HepG2 (cell line): ENCODE measurements around the gene ST14. TPM values are rescaled to one million over a fixed set of nuclear protein-coding genes. Genes with fewer than 3 reads are reported as not detected.

ENCODE experiments used
- ATAC-seq: fragments of 200-7000 bp; cut with Tn5 transposase; 3 replicates; pipeline ENCODE4 v1.9.1; 2020; ENCODE audit warnings: mild to moderate bottlenecking, moderate library complexity
- BruUV-seq: library from RNA; stranded (reverse); fragments of 400-500 nt; replicated peaks from 2 replicates; lab custom pipeline; 2021; lab: Mats Ljungman, UMichigan
- CTCF ChIA-PET: fragments of 300-600 bp; formaldehyde crosslinking; extraction: SDS; loops from one replicate; lab custom pipeline; 2021; ENCODE audit warnings: low total read pairs, inconsistent platforms, low intra/inter-chr PET ratio; lab: Yijun Ruan, JAX
- POLR2A ChIA-PET: fragments of 350-600 bp; sonication (Branson Sonifier 250); formaldehyde crosslinking; loops from one replicate; lab custom pipeline; 2020; ENCODE audit warnings: antibody characterized with exemption, inconsistent platforms; lab: Yijun Ruan, JAX
- DNase-seq: peaks from one replicate; pipeline ENCODE4 v3.0.0-alpha.2; 2015; ENCODE audit warnings: low spot score
- FAIRE-seq: peaks from 3 replicates; lab custom pipeline; 2011; peaks lifted over from hg19 to GRCh38; lab: Jason Lieb, UNC
- H2AFZ ChIP-seq: one replicate; pipeline ENCODE4 v1.6.1; 2011; ENCODE audit warnings: low read length, inconsistent platforms
- H3K27ac ChIP-seq: fragments of 300-600 bp; 3 replicates; pipeline ENCODE4 v1.8.0; 2011; ENCODE audit warnings: mixed run types, mild to moderate bottlenecking, mixed read lengths, low read length, inconsistent platforms; ENCODE audit not compliant: insufficient read depth; ENCODE audit errors: extremely low read length
- H3K27me3 ChIP-seq, 2 experiments: fragments of 200-600 bp in 1 of 2; 2 replicates in 1 of 2; 3 replicates in 1 of 2; pipeline versions ENCODE4 v1.6.0 to v1.8.0; 2011; ENCODE audit warnings: low read length in 2 of 2, mild to moderate bottlenecking in 2 of 2, moderate library complexity in 2 of 2, inconsistent platforms in 1 of 2; ENCODE audit not compliant: insufficient read depth in 2 of 2, control insufficient read depth in 1 of 2
- H3K36me3 ChIP-seq, 2 experiments: fragments of 200-600 bp in 1 of 2; replicated peaks in 1 of 2; 2 replicates in 1 of 2; 3 replicates in 1 of 2; pipeline versions ENCODE4 v1.5.1 to v1.8.0; 2011; ENCODE audit warnings: low read length in 2 of 2, inconsistent platforms in 1 of 2; ENCODE audit not compliant: insufficient read depth in 2 of 2, control insufficient read depth in 1 of 2
- H3K4me1 ChIP-seq: 2 replicates; pipeline ENCODE4 v1.5.1; 2012; ENCODE audit warnings: low read length, inconsistent platforms; ENCODE audit not compliant: insufficient read depth
- H3K4me2 ChIP-seq: 2 replicates; pipeline ENCODE4 v1.6.0; 2011; ENCODE audit warnings: low read depth, low read length, inconsistent platforms
- H3K4me3 ChIP-seq, 3 experiments: fragments of 200-600 bp in 1 of 3; sonication (generic), shearing (Covaris generic) in 1 of 3; replicated peaks in 1 of 3; 2 replicates each; pipeline ENCODE4 v1.5.1; 2011 to 2016; ENCODE audit warnings: low read length in 3 of 3, inconsistent platforms in 2 of 3, low read depth in 2 of 3, mild to moderate bottlenecking in 2 of 3, control low read depth in 1 of 3, mixed read lengths in 1 of 3; ENCODE audit not compliant: insufficient read depth in 1 of 3
- H3K79me2 ChIP-seq: one replicate; pipeline ENCODE4 v1.6.1; 2011; ENCODE audit warnings: low read length, inconsistent platforms; ENCODE audit not compliant: insufficient read depth
- H3K9ac ChIP-seq: 2 replicates; pipeline ENCODE4 v1.6.0; 2011; ENCODE audit warnings: mild to moderate bottlenecking, low read depth, low read length, inconsistent platforms; ENCODE audit not compliant: insufficient read depth
- H3K9me3 ChIP-seq: 2 replicates; pipeline ENCODE4 v1.5.1; 2012; ENCODE audit warnings: mild to moderate bottlenecking, low read length
- H4K20me1 ChIP-seq: 2 replicates; pipeline ENCODE4 v1.6.0; 2011; ENCODE audit warnings: inconsistent platforms, mild to moderate bottlenecking, low read length, moderate library complexity; ENCODE audit not compliant: insufficient read depth
- CBX5 ChIP-seq: sonication (generic); formaldehyde crosslinking; IDR thresholded peaks from 2 replicates; pipeline ENCODE4 v1.4.0; 2020; ENCODE audit warnings: missing genetic modification reagents, borderline replicate concordance
- MXI1 ChIP-seq: IDR thresholded peaks from 3 replicates; pipeline ENCODE4 v1.6.1; 2012; ENCODE audit warnings: low read depth, low read length, inconsistent platforms, borderline replicate concordance
- PRMT3 ChIP-seq: sonication (generic); formaldehyde crosslinking; IDR thresholded peaks from 2 replicates; pipeline ENCODE4 v1.8.1; 2022; ENCODE audit warnings: low read depth, mild to moderate bottlenecking, moderate library complexity, missing genetic modification reagents, borderline replicate concordance
- SIN3A ChIP-seq: IDR thresholded peaks from 2 replicates; pipeline ENCODE4 v1.6.1; 2011; ENCODE audit warnings: low read depth, mild to moderate bottlenecking, control low read depth, low read length, borderline replicate concordance
- SIN3B ChIP-seq: fragments of 150-350 bp; IDR thresholded peaks from 2 replicates; pipeline ENCODE4 v1.6.1; 2014; ENCODE audit warnings: low read length
- ZBED4 ChIP-seq: sonication (generic); formaldehyde crosslinking; IDR thresholded peaks from 2 replicates; pipeline ENCODE4 v1.4.0; 2020; ENCODE audit warnings: missing genetic modification reagents, borderline replicate concordance
- ZBTB7A ChIP-seq: sonication (generic); formaldehyde crosslinking; IDR thresholded peaks from 2 replicates; pipeline ENCODE4 v1.8.0; 2022; ENCODE audit warnings: mild to moderate bottlenecking, missing genetic modification reagents
- ZNF124 ChIP-seq: sonication (generic); formaldehyde crosslinking; IDR thresholded peaks from 2 replicates; pipeline ENCODE4 v1.4.0; 2020; ENCODE audit warnings: missing genetic modification reagents
- ZNF317 ChIP-seq: sonication (generic); formaldehyde crosslinking; IDR thresholded peaks from 2 replicates; pipeline ENCODE4 v1.5.0; 2020; ENCODE audit warnings: mild to moderate bottlenecking, missing genetic modification reagents
- ZNF619 ChIP-seq: sonication (generic); formaldehyde crosslinking; IDR thresholded peaks from 2 replicates; pipeline ENCODE4 v1.4.0; 2020; ENCODE audit warnings: mild to moderate bottlenecking, missing genetic modification reagents
- WGBS: methylation state at CpG from one replicate; pipeline ENCODE4 v1.1.6; 2017; ENCODE audit warnings: low lambda C conversion rate; 5-methylcytosine and 5-hydroxymethylcytosine counted together
- in situ Hi-C: cut with HindIII; loops from 2 replicates; pipeline ENCODE4 v1.10.0; 2017; ENCODE audit warnings: low pct_unique_long_range_greater_than_20kb; ENCODE audit not compliant: extremely low pct_ligation_motif_present
- intact Hi-C: fragments of 100-400 bp; cut with micrococcal nuclease; formaldehyde crosslinking; loops from one replicate; pipeline ENCODE4 v1.10.0; 2022; ENCODE audit not compliant: unreplicated experiment
- polyA plus RNA-seq, 8 experiments: library from polyadenylated mRNA; depleted of rRNA in 3 of 8; stranded (reverse) in 7 of 8; unstranded in 1 of 8; fragments of >200 nt; fragmentation: Illumina TruSeq in 4 of 8; extraction: Trizol in 4 of 8; gene quantifications; 2 replicates each; pipeline versions ENCODE4 v1.2.1 to v1.2.3, GENCODE V29; 2011 to 2016; ENCODE audit warnings: low read depth in 4 of 8, missing spikeins in 1 of 8, mixed read lengths in 1 of 8; ENCODE audit not compliant: insufficient read depth in 1 of 8
- total RNA-seq, 5 experiments: library from RNA; depleted of rRNA; stranded (reverse); fragments of >200 nt; fragmentation: Illumina TruSeq; extraction: Trizol; gene quantifications; 2 replicates each; pipeline ENCODE4 v1.2.3, GENCODE V29; 2016; ENCODE audit warnings: low read depth in 1 of 5
- TF ChIP-seq, protein P1 (sequence below): IDR thresholded peaks from 2 replicates; pipeline ENCODE4 v1.6.1; 2012; ENCODE audit warnings: low read depth, low read length, improper control_type of control experiment
- TF ChIP-seq, protein P2 (sequence below): IDR thresholded peaks from 2 replicates; pipeline ENCODE4 v1.6.1; 2016; ENCODE audit warnings: missing genetic modification reagents, missing compliant biosample characterization

The ST14 gene
- total and polyA plus RNA-seq, 2 of the 13 experiments (the other 11 are each of a cell fraction or from before 2014, with no cell fraction given): 0.88 to 1.4 TPM

GRCh38 chr11:130243816-130244215 lies 84.2 kb downstream of the ST14 start:
- Histone ChIP-seq H3K27ac (no peak overlapping the region), H3K4me2 (no peak overlapping the region), H3K27me3 (no peaks in the 10 kb centered on the region), H4K20me1 (no peaks in the 10 kb centered on the region), H3K36me3 (peaks cover 3 to 15% of the 10 kb centered on the region in 2 experiments; a peak in 2 of 5 replicates), H3K79me2 (no peaks in the 10 kb centered on the region), H3K9me3 (no peaks in the 10 kb centered on the region), H3K4me1 (peaks cover 10% of the 10 kb centered on the region; the same call in 1 of the 2 replicates), H2AFZ (no peak overlapping the region), H3K4me3 (no peak overlapping the region), H3K9ac (no peak overlapping the region)
- DNase-seq (no peak), ATAC-seq (no peak), FAIRE-seq (no peak)
- no TSS peak for BruUV-seq
- ChIA-PET POLR2A (no interaction called here), CTCF (no interaction called here)
- in situ Hi-C loops (no loop called here), intact Hi-C loops (loop anchor here (1.0 kb wide), 1 partner anchor 21 kb away; no protein-coding TSS in a partner anchor)
- WGBS: 96% methylated on average over 2 of the region's 2 CpGs
- TF ChIP-seq ZNF317 (CRISPR knock-in tag) (no peak), ZBTB7A (CRISPR knock-in tag) (no peak), CBX5 (CRISPR knock-in tag) (no peak), SIN3B (no peak), ZNF619 (CRISPR knock-in tag) (no peak), ZNF124 (no peak), SIN3A (no peak), PRMT3 (CRISPR knock-in tag) (no peak), MXI1 (no peak), ZBED4 (CRISPR knock-in tag) (no peak)
- TF ChIP-seq, protein P1, sequence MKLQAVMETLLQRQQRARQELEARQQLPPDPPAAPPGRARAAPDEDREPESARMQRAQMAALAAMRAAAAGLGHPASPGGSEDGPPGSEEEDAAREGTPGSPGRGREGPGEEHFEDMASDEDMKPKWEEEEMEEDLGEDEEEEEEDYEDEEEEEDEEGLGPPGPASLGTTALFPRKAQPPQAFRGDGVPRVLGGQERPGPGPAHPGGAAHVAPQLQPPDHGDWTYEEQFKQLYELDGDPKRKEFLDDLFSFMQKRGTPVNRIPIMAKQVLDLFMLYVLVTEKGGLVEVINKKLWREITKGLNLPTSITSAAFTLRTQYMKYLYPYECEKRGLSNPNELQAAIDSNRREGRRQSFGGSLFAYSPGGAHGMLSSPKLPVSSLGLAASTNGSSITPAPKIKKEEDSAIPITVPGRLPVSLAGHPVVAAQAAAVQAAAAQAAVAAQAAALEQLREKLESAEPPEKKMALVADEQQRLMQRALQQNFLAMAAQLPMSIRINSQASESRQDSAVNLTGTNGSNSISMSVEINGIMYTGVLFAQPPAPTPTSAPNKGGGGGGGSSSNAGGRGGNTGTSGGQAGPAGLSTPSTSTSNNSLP: no peak
- TF ChIP-seq, protein P2, sequence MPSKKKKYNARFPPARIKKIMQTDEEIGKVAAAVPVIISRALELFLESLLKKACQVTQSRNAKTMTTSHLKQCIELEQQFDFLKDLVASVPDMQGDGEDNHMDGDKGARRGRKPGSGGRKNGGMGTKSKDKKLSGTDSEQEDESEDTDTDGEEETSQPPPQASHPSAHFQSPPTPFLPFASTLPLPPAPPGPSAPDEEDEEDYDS (CRISPR knock-in tag): no peak
